ENCODE measurements around the gene FFAR2. TPM values are rescaled to one million over a fixed set of nuclear protein-coding genes. Genes with fewer than 3 reads are reported as not detected.

The FFAR2 gene
- total RNA-seq, 1 experiment from 2014 or later = not detected

GRCh38 chr19:35417713-35418534 is 30.1 kb upstream of the FFAR2 start:
- H3K23ac ChIP-seq (ENCODE audit: insufficient read length, low read depth, low read length) = no peak overlapping the region
- no peaks in the 10 kb centered on the region for H3K23me2 ChIP-seq (ENCODE audit: insufficient read length, low read depth, low read length, poor library complexity, severe bottlenecking)
- no peak overlapping the region for H2AK5ac ChIP-seq (ENCODE audit: insufficient read length, low read length)
- no peak overlapping the region for H2AFZ ChIP-seq (ENCODE audit: low read length)
- H3K4me3 Mint-ChIP-seq = no peak overlapping the region
- H3K36me3 Mint-ChIP-seq (ENCODE audit: insufficient read depth in 1 of 3, low read depth in 3 of 3) = no peaks in the 10 kb centered on the region
- H4K91ac ChIP-seq (ENCODE audit: insufficient read length, low read depth, low read length) = no peak overlapping the region
- H3K9ac ChIP-seq (ENCODE audit: extremely low read depth, insufficient read length, low read length) = no peak overlapping the region
- no peaks in the 10 kb centered on the region for H4K20me1 ChIP-seq (ENCODE audit: control insufficient read depth, insufficient read depth, insufficient read length)
- no peak overlapping the region for H3K27ac Mint-ChIP-seq
- no peaks in the 10 kb centered on the region for H3K9me3 ChIP-seq (ENCODE audit: control insufficient read depth, low read depth, low read length)
- H2BK15ac ChIP-seq (ENCODE audit: low read depth, low read length) = no peak overlapping the region
- WGBS (ENCODE audit: extremely low coverage, insufficient read length, low lambda C conversion rate) = no CpG with 5 or more reads among the region's 7 CpGs
- no peak overlapping the region for H3K14ac ChIP-seq (ENCODE audit: insufficient read depth, low read length)
- H4K8ac ChIP-seq (replicated peaks; ENCODE audit: insufficient read length, low read depth, low read length) = no peak overlapping the region
- no peak overlapping the region for H3K4me2 ChIP-seq (ENCODE audit: insufficient read depth, insufficient read length, low read length)
- H4K5ac ChIP-seq (ENCODE audit: insufficient read length, low read depth, low read length) = no peak overlapping the region
- no peak overlapping the region for H3K18ac ChIP-seq (ENCODE audit: insufficient read length, low read depth, low read length)
- H3K9me3 Mint-ChIP-seq = no peaks in the 10 kb centered on the region
- no peaks in the 10 kb centered on the region for H3K4me1 ChIP-seq (ENCODE audit: insufficient read depth, low read length)
- H3K79me2 ChIP-seq (ENCODE audit: insufficient read depth, low read length) = no peaks in the 10 kb centered on the region
- H3T11ph ChIP-seq (ENCODE audit: low read length) = no peak overlapping the region
- no peak overlapping the region for H3K27ac ChIP-seq (ENCODE audit: insufficient read length, low read depth, low read length)
- H2BK5ac ChIP-seq (ENCODE audit: insufficient read length, low read length) = no peak overlapping the region
- no peaks in the 10 kb centered on the region for H3K27me3 ChIP-seq (ENCODE audit: insufficient read depth, low read length)
- no peaks in the 10 kb centered on the region; a peak in 1 of 4 replicates for H3K4me1 Mint-ChIP-seq
- no peaks in the 10 kb centered on the region for H3K79me1 ChIP-seq (ENCODE audit: insufficient read depth, low read depth, low read length, poor library complexity, severe bottlenecking)
- no peak for DNase-seq
- H2BK20ac ChIP-seq (ENCODE audit: low read depth, low read length, poor library complexity, severe bottlenecking) = no peak overlapping the region
- no peak overlapping the region for H2BK12ac ChIP-seq (ENCODE audit: insufficient read length, low read depth, low read length)
- no peak for TF ChIP-seq CTCF (conservative IDR thresholded peaks at IDR 0.05)
- H2BK120ac ChIP-seq (ENCODE audit: low read depth, low read length, poor library complexity, severe bottlenecking) = no peak overlapping the region
- peaks cover 50% of the 10 kb centered on the region for H3K27me3 Mint-ChIP-seq (ENCODE audit: low read depth)
- H3K4ac ChIP-seq (ENCODE audit: low read depth, low read length) = no peak overlapping the region
- H3K56ac ChIP-seq (ENCODE audit: insufficient read length, low read depth, low read length) = no peak overlapping the region

Measured in H9 (cell line).